Astrocyte (in vitro differentiated cells and primary cell): ENCODE data around the gene MAGI1.

ENCODE experiments used
- CTCF ChIP-seq: IDR thresholded peaks from 2 replicates; pipeline ENCODE4 v1.5.1; 2011; ENCODE audit warnings: low read depth, mild to moderate bottlenecking, inconsistent platforms, low read length, moderate library complexity; ENCODE audit not compliant: insufficient read depth
- EZH2 ChIP-seq: IDR thresholded peaks from 2 replicates; pipeline ENCODE4 v1.6.1; 2012; ENCODE audit warnings: mild to moderate bottlenecking, low read length, inconsistent platforms; ENCODE audit not compliant: insufficient read depth

GRCh38 chr3:65674226-65674625, 364.5 kb downstream of the MAGI1 start:
- TF ChIP-seq CTCF = no peak
- TF ChIP-seq EZH2 = no peak
